GM20000 (cell line): ENCODE measurements around the gene BAHCC1.

Experiments used
- DNase-seq: peaks from one replicate; pipeline ENCODE4 v3.0.0; 2012; ENCODE audit warnings: low spot score
- CTCF ChIP-seq: IDR thresholded peaks from 2 replicates; pipeline ENCODE4 v1.5.1; 2012; ENCODE audit warnings: mild to moderate bottlenecking, control low read depth; ENCODE audit errors: extremely low read depth, missing control alignments

Gene BAHCC1

GRCh38 chr17:81426393-81427172, 31.3 kb downstream of the BAHCC1 start:
- no peak for DNase-seq
- TF ChIP-seq CTCF = no peak

- no peak for DNase-seq
- no peak for TF ChIP-seq CTCF
Measured at GRCh38 chr17:81427173-81428120, 32.2 kb downstream of the BAHCC1 start.

GRCh38 chr17:81428121-81428515, 32.9 kb downstream of the BAHCC1 start:
- DNase-seq = no peak
- no peak for TF ChIP-seq CTCF

- DNase-seq = no peak
- no peak for TF ChIP-seq CTCF
Measured at GRCh38 chr17:81428516-81428915, 33.3 kb downstream of the BAHCC1 start.

DNA sequence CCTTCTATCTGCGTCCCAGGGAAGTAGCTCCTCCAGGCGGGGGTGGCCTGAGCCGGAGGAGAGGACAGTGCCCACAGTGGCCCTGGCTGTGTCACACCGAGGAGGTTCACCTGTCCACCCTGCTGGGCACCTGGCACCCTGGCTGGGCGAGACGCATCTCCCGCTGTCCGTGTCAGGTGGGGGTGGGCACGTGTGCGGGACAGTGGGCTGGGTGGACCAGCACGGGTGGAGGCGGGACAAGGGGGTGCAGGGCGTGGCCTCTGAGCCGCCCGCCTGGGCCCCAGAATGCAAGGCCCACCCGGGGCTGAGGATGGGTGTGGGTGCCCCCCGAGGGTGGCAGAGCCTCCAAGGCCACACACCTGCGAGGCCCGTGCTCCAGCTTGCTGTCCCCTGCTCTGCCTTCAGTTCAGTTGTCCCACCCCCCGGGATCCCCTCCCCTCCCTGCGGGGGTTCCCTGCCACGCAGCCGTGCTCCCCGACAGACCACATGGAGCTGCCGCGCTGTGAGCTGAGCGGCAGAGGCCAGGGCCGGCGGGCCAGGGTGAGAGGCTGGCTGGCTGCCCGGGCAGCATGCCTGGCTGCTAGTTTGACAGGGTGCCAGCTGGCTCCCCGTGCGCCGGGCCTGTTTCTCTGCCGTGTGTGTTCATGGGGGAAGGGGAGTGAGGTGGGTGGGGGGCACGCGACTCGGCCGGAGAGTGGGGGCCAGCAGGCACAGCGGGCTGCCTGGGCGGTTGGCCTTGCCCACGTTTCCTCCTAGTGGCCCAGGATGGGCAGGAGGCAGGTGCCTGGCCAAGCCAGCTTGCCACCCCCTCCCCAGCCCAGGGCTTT, 33.9 kb downstream of the BAHCC1 start:
- DNase-seq = no peak
- TF ChIP-seq CTCF = no peak

DNA sequence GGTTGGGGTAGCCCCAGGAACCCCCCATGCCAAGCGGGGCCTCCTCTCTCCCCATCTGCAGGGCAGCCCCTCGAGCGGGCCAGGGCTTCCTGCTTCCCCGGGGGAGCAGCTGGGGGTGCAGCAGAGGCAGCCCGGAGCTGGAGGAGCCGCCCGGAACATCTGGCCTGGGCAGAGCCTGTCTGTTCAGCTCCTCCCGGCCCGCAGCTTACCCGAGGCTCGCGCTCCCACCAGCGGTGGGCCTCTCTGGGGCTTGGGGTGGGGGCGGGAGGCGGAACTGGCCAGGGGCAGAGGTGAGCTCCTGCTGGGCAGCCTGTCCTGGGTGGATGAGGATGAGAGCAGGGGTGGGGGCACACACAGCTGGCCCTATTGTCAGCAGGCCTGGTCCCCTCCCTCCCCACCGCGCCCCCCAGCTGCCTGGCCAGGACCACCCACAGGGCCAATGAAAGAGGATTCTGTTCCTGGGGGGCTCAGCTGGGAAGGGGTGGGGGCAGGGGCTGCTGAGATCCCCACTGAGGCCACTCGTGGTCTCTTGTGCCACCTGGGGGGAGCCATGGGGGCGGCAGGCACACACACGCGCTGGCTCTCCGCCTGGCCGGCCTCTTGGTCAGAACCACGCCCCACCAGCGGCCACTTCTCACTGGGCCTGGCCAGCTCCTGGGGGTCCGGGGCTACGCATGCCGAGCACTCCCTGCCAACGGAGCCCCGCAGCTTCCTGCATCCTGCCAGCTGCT, 34.7 kb downstream of the BAHCC1 start:
- TF ChIP-seq CTCF = no peak
- no peak for DNase-seq
